Measurements from ENCODE around the gene OPCML.

Gene OPCML

DNA sequence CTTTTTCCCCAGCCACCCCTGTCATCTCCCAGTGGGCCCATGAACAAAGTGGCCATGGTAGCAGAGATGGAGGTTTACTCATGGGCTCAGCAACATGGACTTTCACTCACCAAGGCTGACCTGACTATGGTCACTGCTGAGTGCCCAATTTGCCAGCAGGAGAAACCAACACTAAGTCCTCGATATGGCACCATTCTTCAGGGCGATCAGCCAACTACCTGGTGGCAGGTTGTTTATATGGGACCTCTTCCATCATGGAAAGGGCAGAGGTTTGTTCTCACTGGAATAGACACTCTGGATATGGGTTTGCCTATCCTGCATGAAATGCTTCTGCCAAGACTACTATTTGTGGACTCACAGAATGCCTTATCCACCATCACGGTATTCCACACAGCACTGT, 1152.8 kb downstream of the OPCML start:
- TF ChIP-seq, protein P1, sequence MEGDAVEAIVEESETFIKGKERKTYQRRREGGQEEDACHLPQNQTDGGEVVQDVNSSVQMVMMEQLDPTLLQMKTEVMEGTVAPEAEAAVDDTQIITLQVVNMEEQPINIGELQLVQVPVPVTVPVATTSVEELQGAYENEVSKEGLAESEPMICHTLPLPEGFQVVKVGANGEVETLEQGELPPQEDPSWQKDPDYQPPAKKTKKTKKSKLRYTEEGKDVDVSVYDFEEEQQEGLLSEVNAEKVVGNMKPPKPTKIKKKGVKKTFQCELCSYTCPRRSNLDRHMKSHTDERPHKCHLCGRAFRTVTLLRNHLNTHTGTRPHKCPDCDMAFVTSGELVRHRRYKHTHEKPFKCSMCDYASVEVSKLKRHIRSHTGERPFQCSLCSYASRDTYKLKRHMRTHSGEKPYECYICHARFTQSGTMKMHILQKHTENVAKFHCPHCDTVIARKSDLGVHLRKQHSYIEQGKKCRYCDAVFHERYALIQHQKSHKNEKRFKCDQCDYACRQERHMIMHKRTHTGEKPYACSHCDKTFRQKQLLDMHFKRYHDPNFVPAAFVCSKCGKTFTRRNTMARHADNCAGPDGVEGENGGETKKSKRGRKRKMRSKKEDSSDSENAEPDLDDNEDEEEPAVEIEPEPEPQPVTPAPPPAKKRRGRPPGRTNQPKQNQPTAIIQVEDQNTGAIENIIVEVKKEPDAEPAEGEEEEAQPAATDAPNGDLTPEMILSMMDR (IDR thresholded peaks at IDR 0.05), result no peak

DNA sequence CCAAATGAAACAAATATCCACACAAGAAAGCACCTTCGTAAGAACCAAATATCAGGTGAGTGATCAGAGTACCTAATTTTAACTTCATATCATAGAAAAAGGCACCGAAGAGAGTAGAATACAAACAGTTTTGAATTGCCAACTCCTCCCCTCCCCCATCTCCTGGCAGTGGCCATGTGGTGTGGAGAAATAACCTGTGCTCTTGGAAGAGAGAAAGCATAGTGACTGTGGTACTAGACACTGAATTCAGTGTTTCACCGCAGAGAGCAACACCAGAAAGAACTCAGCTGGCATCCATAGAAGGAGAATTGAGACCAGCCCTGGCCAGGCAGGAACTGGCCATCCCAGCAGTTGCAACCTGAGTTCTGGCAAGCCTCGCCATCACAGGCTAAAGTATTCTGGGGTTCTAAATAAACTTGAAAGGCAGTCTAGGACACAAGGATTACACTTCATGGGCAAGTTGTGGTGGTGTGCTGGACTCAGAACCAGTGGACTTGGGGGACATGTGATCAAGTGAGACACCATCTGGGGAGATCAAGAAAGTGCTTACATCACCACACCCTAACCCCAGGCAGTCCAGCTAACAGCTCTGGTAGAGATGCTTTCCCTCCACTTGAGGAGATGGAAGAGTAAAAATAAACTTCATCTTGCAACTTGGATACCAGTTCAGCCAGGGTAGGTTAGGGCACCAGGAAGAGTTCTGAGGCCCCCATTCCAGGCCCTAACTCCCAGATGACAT, 1158.7 kb downstream of the OPCML start:
- TF ChIP-seq, protein P1 (IDR thresholded peaks at IDR 0.05), result no peak

DNA sequence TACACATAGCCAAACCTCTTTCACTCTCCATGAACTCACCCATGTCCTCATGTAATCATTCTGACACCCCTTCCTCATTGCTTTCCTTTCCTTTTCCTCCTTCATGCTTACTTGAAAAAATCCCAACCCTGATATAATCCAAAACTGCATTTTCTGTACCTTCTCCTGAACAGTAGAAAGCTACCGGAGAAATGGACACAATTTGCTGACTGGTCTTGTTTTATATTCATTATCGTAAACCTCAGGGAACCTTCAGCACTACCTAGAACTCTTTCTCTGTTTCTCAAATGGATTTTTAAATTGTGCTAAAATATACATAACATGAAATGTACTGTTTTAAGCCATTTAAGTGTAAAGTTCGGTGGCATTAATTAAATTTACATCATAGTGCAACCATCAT, 1165.0 kb downstream of the OPCML start:
- TF ChIP-seq, protein P1 (IDR thresholded peaks at IDR 0.05), result no peak

DNA sequence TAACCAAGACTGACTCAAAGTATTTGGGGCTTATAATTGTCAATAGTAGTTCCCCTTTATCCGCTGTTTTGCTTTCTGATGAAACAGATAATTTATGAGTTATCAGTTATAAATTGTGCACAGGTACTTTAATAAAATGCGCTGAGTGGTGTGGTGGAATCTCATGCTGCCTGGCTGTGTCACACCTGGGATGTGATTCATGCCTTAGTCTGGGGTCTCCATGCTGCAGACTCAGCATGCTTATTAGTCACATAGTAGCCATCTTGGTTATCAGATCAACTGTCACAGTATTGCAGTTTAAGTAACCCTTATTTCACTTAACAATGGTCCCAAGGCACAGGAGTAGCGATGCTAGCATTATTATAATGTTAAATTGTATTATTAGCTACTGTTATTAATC, 1166.7 kb downstream of the OPCML start:
- TF ChIP-seq, protein P1 (IDR thresholded peaks at IDR 0.05), result no peak
